ENCODE data around the gene KRTAP5-10.
"Not testable (repeated sequence)": the region's sequence is repeated elsewhere in the genome, so short reads cannot be mapped to it uniquely, and the experiment has no call there.

DNA sequence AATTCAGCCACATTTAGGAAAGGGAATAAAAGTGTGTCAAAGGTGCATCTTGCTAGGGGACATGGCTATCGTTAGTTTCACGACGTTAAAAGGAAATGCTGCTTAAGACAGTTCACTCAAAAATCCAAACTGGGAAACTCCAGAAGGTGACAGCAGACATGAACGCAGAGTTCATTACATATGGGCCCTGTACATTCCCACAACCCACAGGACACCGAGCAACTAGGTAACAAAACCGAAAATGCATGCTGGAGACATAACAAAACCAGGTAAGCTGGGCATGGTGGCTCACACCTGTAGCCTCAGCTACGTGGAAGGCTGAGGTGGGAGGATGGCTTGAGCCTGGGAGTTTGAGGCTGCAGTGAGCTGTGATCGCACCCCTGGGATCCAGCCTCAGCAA, 2.3 kb downstream of the KRTAP5-10 start:
- not testable (repeated sequence) for TF ChIP-seq GABPA (IDR thresholded peaks at IDR 0.05; ENCODE audit: low read depth); GATA2 (CRISPR knock-in tag; IDR thresholded peaks at IDR 0.05); NFIC (IDR thresholded peaks at IDR 0.05; ENCODE audit: borderline replicate concordance); EP300 (IDR thresholded peaks at IDR 0.05; ENCODE audit: borderline replicate concordance in 1 of 2, low read depth in 1 of 2, low read length in 1 of 2)
- TF ChIP-seq, protein P1, sequence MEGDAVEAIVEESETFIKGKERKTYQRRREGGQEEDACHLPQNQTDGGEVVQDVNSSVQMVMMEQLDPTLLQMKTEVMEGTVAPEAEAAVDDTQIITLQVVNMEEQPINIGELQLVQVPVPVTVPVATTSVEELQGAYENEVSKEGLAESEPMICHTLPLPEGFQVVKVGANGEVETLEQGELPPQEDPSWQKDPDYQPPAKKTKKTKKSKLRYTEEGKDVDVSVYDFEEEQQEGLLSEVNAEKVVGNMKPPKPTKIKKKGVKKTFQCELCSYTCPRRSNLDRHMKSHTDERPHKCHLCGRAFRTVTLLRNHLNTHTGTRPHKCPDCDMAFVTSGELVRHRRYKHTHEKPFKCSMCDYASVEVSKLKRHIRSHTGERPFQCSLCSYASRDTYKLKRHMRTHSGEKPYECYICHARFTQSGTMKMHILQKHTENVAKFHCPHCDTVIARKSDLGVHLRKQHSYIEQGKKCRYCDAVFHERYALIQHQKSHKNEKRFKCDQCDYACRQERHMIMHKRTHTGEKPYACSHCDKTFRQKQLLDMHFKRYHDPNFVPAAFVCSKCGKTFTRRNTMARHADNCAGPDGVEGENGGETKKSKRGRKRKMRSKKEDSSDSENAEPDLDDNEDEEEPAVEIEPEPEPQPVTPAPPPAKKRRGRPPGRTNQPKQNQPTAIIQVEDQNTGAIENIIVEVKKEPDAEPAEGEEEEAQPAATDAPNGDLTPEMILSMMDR (IDR thresholded peaks at IDR 0.05): not testable (repeated sequence)

Data from SK-N-SH (cell line).